K562 (cell line): ENCODE results near the gene GRAMD2A. TPM values are rescaled to one million over a fixed set of nuclear protein-coding genes. Genes with fewer than 3 reads are reported as not detected.
A peak's percentile ranks its signal among the peaks of the same experiment; 100 is the strongest.

Source experiments
- AFF1 ChIP-seq, 2 experiments: fragments of 450-650 bp; IDR thresholded peaks; 2 replicates each; pipeline ENCODE4 v1.6.1; 2018; ENCODE audit warnings: mild to moderate bottlenecking in 2 of 2, low read depth in 1 of 2; ENCODE audit not compliant: partially characterized antibody in 2 of 2
- ATF2 ChIP-seq: sonication (generic); formaldehyde crosslinking; IDR thresholded peaks from 2 replicates; pipeline ENCODE4 v1.8.1; 2022; ENCODE audit warnings: missing genetic modification reagents
- ATF6 ChIP-seq: sonication (generic); formaldehyde crosslinking; IDR thresholded peaks from 2 replicates; pipeline ENCODE4 v1.4.0; 2020; ENCODE audit warnings: mild to moderate bottlenecking, missing genetic modification reagents
- CC2D1A ChIP-seq: fragments of 450-650 bp; IDR thresholded peaks from 2 replicates; pipeline ENCODE4 v1.6.1; 2017; ENCODE audit warnings: mild to moderate bottlenecking
- CGGBP1 ChIP-seq: fragments of 250-450 bp; sonication (Bioruptor Pico); IDR thresholded peaks from 2 replicates; pipeline ENCODE4 v1.9.0; 2021; ENCODE audit warnings: mild to moderate bottlenecking
- CHD1 ChIP-seq: fragments of 200-600 bp; sonication (generic); IDR thresholded peaks from one replicate; pipeline ENCODE4 v1.6.1; 2012; ENCODE audit warnings: mild to moderate bottlenecking, moderate library complexity, low read length, inconsistent platforms
- CXXC5 ChIP-seq: fragments of 250-450 bp; sonication (Bioruptor Pico); IDR thresholded peaks from 2 replicates; pipeline ENCODE4 v1.8.0; 2022; ENCODE audit warnings: inconsistent platforms, mild to moderate bottlenecking, moderate library complexity
- DNMT1 ChIP-seq: fragments of 450-650 bp; IDR thresholded peaks from 2 replicates; pipeline ENCODE4 v1.6.1; 2016; ENCODE audit warnings: antibody characterized with exemption, mild to moderate bottlenecking
- E2F1 ChIP-seq: sonication (generic); formaldehyde crosslinking; IDR thresholded peaks from 2 replicates; pipeline ENCODE4 v1.8.1; 2023; ENCODE audit warnings: mild to moderate bottlenecking, missing genetic modification reagents, moderate library complexity
- LEF1 ChIP-seq: fragments of 450-650 bp; IDR thresholded peaks from 2 replicates; pipeline ENCODE4 v1.6.1; 2016; ENCODE audit warnings: mild to moderate bottlenecking
- SMAD4 ChIP-seq: fragments of 250-450 bp; sonication (Bioruptor Pico); conservative IDR thresholded peaks from 2 replicates; pipeline ENCODE4 v1.8.0; 2021; ENCODE audit warnings: inconsistent platforms, mild to moderate bottlenecking, moderate library complexity
- TAF7 ChIP-seq: fragments of 450-650 bp; IDR thresholded peaks from 2 replicates; pipeline ENCODE4 v1.6.1; 2016; ENCODE audit warnings: missing genetic modification characterization, missing compliant biosample characterization
- TBL1XR1 ChIP-seq, 2 experiments: IDR thresholded peaks; 2 replicates each; pipeline ENCODE4 v1.6.1; 2012; ENCODE audit warnings: improper control_type of control experiment in 2 of 2, low read length in 2 of 2, mild to moderate bottlenecking in 1 of 2
- TRIM28 ChIP-seq: fragments of 450-650 bp; IDR thresholded peaks from 2 replicates; pipeline ENCODE4 v1.6.1; 2017
- ZNF655 ChIP-seq: fragments of 250-450 bp; sonication (Bioruptor Pico); IDR thresholded peaks from 2 replicates; pipeline ENCODE4 v1.5.0; 2021
- polyA plus RNA-seq, 8 experiments: library from polyadenylated mRNA; depleted of rRNA in 4 of 8; stranded (reverse) in 5 of 8; unstranded in 3 of 8; fragments of >200 nt; fragmentation: Nextera tagmentation in 2 of 8; fragmentation: Illumina TruSeq in 1 of 8; extraction: Ambion mirVana in 2 of 8; extraction: Trizol in 1 of 8; gene quantifications; 2 replicates each; pipeline versions ENCODE4 v1.2.1 to v1.2.3, GENCODE V29; 2011 to 2014; ENCODE audit warnings: inconsistent platforms in 1 of 8, missing spikeins in 1 of 8
- total RNA-seq, 7 experiments: library from RNA; depleted of rRNA in 6 of 7; stranded (reverse); fragments of >200 nt in 6 of 7; fragmentation: Illumina TruSeq in 2 of 7; extraction: Trizol in 2 of 7; gene quantifications; 2 replicates each; pipeline versions ENCODE4 v1.2.1 to v1.2.3, GENCODE V29; 2011 to 2021; ENCODE audit warnings: low replicate concordance in 1 of 7

GRAMD2A gene
- total and polyA plus RNA-seq, 9 of the 15 experiments (the other 6 are each of a cell fraction or from before 2014, with no cell fraction given), result 0.08 to 0.22 TPM; not detected in 7

- TF ChIP-seq AFF1 (IDR thresholded peaks at IDR 0.05; ENCODE audit: low read depth in 1 of 2, partially characterized antibody in 2 of 2) (no peak), TAF7 (tag) (peak; percentile 43; the same call in 1 of the 2 replicates), CGGBP1 (CRISPR knock-in tag) (peak; percentile 45; the same call in 1 of the 2 replicates), SMAD4 (CRISPR knock-in tag) (peak; percentile 84), LEF1 (no peak), CXXC5 (CRISPR knock-in tag) (peak; percentile 96), ATF2 (no peak), CC2D1A (no peak), TRIM28 (no peak), ATF6 (CRISPR knock-in tag) (no peak; the same call in 1 of the 2 replicates), CHD1 (peak; percentile 78), TBL1XR1 (IDR thresholded peaks at IDR 0.05; ENCODE audit: low read length in 2 of 2) (no peak), E2F1 (no peak), DNMT1 (no peak), ZNF655 (CRISPR knock-in tag) (no peak)
Observed at GRCh38 chr15:72231066-72231832, 33.7 kb upstream of the GRAMD2A start, which contains the start of gene PKM (continued).
